ENCODE measurements around the gene ATXN1. TPM values are rescaled to one million over a fixed set of nuclear protein-coding genes. Genes with fewer than 3 reads are reported as not detected.

The ATXN1 gene
- polyA plus RNA-seq, 1 of the 3 experiments (the other 2 are of a cell fraction), result 7.9 TPM

DNA sequence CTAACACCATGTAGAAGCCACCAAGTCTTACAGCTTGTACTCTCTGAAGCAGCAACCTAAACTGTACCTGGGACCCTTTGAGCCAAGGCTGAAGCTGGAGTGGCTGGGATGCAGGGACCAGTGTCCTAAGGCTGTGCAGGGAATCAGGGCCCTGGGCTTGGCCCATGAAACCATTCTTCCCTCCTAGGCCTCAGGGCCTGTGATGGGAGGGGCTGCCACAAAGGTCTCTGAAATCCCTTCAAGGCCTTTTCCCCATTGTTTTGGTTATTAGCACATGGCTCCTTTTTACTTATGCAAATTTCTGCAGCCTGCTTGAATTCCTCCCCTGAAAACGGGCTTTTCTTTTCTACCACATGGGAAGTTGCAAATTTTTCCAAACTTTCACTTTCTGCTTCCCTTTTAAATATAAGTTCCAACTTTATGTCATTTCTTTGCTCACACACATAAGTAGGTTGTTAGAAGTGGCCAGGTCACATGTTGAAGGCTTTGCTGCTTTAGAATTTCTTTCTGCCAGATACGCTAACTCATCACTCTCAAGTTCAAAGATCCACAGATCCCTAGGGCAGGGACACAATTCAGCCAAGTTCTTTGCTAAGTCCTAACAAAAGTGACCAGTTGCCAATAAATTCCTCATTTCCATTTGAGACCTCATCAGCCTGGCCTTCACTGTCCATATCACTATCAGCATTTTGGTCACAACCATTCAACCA, 28.2 kb upstream of the ATXN1 start:
- H3K36me3 ChIP-seq (replicated peaks in 1 of 2; ENCODE audit: control insufficient read depth in 1 of 2, insufficient read depth in 2 of 2, low read length in 1 of 2), result no peaks in the 10 kb centered on the region
- H3K79me2 ChIP-seq (ENCODE audit: insufficient read depth), result no peaks in the 10 kb centered on the region
- DNase-seq, result no peak
- peaks cover 5% of the 10 kb centered on the region; the same call in 1 of the 2 replicates for H3K9me3 ChIP-seq
- no peak overlapping the region for H3K27ac ChIP-seq (ENCODE audit: low read depth in 2 of 2, low read length in 1 of 2)
- H3K9me2 ChIP-seq, result no peaks in the 10 kb centered on the region
- H3K4me2 ChIP-seq, result no peak overlapping the region
- POLR2A ChIA-PET, result no interaction called here
- TF ChIP-seq RAD21 (IDR thresholded peaks at IDR 0.05; ENCODE audit: low read length) (no peak), TAF1 (IDR thresholded peaks at IDR 0.05; ENCODE audit: borderline replicate concordance, low read depth, low read length) (no peak), SIN3A (IDR thresholded peaks at IDR 0.05; ENCODE audit: borderline replicate concordance, low read depth, low read length) (no peak), IRF3 (IDR thresholded peaks at IDR 0.05; ENCODE audit: low read depth, low read length) (no peak), FOXJ3 (CRISPR knock-in tag; IDR thresholded peaks at IDR 0.05) (no peak), NRF1 (IDR thresholded peaks at IDR 0.05; ENCODE audit: low read depth, low read length) (no peak), EZH2phosphoT487 (IDR thresholded peaks at IDR 0.05; ENCODE audit: borderline replicate concordance, low read depth) (no peak), RFX5 (IDR thresholded peaks at IDR 0.05; ENCODE audit: low read length) (no peak), SMC3 (IDR thresholded peaks at IDR 0.05; ENCODE audit: low read depth, low read length) (no peak)
- TF ChIP-seq, protein P1, sequence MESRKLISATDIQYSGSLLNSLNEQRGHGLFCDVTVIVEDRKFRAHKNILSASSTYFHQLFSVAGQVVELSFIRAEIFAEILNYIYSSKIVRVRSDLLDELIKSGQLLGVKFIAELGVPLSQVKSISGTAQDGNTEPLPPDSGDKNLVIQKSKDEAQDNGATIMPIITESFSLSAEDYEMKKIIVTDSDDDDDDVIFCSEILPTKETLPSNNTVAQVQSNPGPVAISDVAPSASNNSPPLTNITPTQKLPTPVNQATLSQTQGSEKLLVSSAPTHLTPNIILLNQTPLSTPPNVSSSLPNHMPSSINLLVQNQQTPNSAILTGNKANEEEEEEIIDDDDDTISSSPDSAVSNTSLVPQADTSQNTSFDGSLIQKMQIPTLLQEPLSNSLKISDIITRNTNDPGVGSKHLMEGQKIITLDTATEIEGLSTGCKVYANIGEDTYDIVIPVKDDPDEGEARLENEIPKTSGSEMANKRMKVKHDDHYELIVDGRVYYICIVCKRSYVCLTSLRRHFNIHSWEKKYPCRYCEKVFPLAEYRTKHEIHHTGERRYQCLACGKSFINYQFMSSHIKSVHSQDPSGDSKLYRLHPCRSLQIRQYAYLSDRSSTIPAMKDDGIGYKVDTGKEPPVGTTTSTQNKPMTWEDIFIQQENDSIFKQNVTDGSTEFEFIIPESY (IDR thresholded peaks at IDR 0.05; ENCODE audit: borderline replicate concordance, low read depth), result no peak
- no peaks in the 10 kb centered on the region for H4K20me1 ChIP-seq (ENCODE audit: insufficient read depth)
- H3K4me3 ChIP-seq (ENCODE audit: low read depth in 2 of 2, low read length in 1 of 2), result no peak overlapping the region
- no peak overlapping the region for H2AFZ ChIP-seq (ENCODE audit: low read depth)
- no peaks in the 10 kb centered on the region for H3K27me3 ChIP-seq (ENCODE audit: insufficient read depth)
- no peaks in the 10 kb centered on the region for H3K4me1 ChIP-seq (ENCODE audit: control insufficient read depth in 1 of 2, insufficient read depth in 2 of 2, low read depth in 1 of 2, low read length in 1 of 2)
- no peaks in the 10 kb centered on the region for H3F3A ChIP-seq (replicated peaks; ENCODE audit: insufficient read depth)
- H3K9ac ChIP-seq, result no peak overlapping the region
- CTCF ChIA-PET, result no interaction called here
- WGBS (ENCODE audit: low lambda C conversion rate), result 73% methylated on average over 2 of the region's 2 CpGs

DNA sequence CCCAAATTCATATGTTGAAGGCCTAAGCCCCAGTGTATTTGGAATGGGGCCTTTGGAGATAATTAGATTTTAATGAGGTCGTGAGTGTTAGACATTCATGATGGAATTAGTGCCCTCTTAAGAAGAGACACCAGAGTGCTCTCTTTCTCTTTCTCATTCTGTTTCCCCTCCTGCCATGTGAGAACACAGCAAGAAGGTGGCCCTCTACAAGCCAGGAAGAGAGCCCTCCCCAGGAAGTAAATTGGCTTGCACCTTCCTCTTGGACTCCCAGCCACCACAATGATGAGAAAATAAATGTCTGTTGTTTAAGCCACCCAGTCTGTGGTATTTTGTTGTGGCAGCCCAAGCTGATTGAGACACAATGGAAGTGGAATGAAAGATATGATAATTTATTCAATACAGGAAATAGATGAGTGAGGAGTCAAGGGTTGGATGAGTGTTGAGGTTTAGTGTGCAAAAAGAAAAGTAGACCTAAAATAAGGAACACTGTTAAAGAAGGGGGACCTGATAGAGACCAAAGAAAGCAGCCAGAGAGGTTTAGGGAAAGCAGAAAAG, 25.9 kb upstream of the ATXN1 start:
- no peaks in the 10 kb centered on the region for H3K4me1 ChIP-seq (ENCODE audit: control insufficient read depth in 1 of 2, insufficient read depth in 2 of 2, low read depth in 1 of 2, low read length in 1 of 2)
- H3K4me3 ChIP-seq (ENCODE audit: low read depth in 2 of 2, low read length in 1 of 2), result no peak overlapping the region
- no peaks in the 10 kb centered on the region for H3K79me2 ChIP-seq (ENCODE audit: insufficient read depth)
- H3K27me3 ChIP-seq (ENCODE audit: insufficient read depth), result no peaks in the 10 kb centered on the region
- ChIA-PET CTCF (interaction anchor here (0.6 to 1.2 kb wide), 3 partner anchors 17 to 299 kb away, joined by 3 read pairs; no protein-coding TSS in a partner anchor), POLR2A (no interaction called here)
- H3F3A ChIP-seq (replicated peaks; ENCODE audit: insufficient read depth), result no peaks in the 10 kb centered on the region
- H3K4me2 ChIP-seq, result no peak overlapping the region
- H2AFZ ChIP-seq (ENCODE audit: low read depth), result no peak overlapping the region
- H3K27ac ChIP-seq (ENCODE audit: low read depth in 2 of 2, low read length in 1 of 2), result no peak overlapping the region
- no peaks in the 10 kb centered on the region; the same call in 1 of the 2 replicates for H3K9me3 ChIP-seq
- H3K9ac ChIP-seq, result no peak overlapping the region
- DNase-seq, result no peak
- H3K9me2 ChIP-seq, result no peaks in the 10 kb centered on the region
- no peaks in the 10 kb centered on the region for H4K20me1 ChIP-seq (ENCODE audit: insufficient read depth)
- H3K36me3 ChIP-seq (replicated peaks in 1 of 2; ENCODE audit: control insufficient read depth in 1 of 2, insufficient read depth in 2 of 2, low read length in 1 of 2), result no peaks in the 10 kb centered on the region
- TF ChIP-seq, protein P2, sequence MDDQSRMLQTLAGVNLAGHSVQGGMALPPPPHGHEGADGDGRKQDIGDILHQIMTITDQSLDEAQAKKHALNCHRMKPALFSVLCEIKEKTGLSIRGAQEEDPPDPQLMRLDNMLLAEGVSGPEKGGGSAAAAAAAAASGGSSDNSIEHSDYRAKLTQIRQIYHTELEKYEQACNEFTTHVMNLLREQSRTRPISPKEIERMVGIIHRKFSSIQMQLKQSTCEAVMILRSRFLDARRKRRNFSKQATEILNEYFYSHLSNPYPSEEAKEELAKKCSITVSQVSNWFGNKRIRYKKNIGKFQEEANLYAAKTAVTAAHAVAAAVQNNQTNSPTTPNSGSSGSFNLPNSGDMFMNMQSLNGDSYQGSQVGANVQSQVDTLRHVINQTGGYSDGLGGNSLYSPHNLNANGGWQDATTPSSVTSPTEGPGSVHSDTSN (IDR thresholded peaks at IDR 0.05), result no peak
- TF ChIP-seq POLR2AphosphoS5 (IDR thresholded peaks at IDR 0.05; ENCODE audit: low read depth, low read length) (no peak), TEAD4 (IDR thresholded peaks at IDR 0.05; ENCODE audit: borderline replicate concordance, insufficient read depth) (no peak), USF1 (IDR thresholded peaks at IDR 0.05; ENCODE audit: borderline replicate concordance, low read depth) (no peak), YY1 (IDR thresholded peaks at IDR 0.05; ENCODE audit: low read depth) (no peak), FOSL2 (IDR thresholded peaks at IDR 0.05; ENCODE audit: borderline replicate concordance, low read depth) (no peak)
- TF ChIP-seq, protein P3, sequence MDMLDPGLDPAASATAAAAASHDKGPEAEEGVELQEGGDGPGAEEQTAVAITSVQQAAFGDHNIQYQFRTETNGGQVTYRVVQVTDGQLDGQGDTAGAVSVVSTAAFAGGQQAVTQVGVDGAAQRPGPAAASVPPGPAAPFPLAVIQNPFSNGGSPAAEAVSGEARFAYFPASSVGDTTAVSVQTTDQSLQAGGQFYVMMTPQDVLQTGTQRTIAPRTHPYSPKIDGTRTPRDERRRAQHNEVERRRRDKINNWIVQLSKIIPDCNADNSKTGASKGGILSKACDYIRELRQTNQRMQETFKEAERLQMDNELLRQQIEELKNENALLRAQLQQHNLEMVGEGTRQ (IDR thresholded peaks at IDR 0.05; ENCODE audit: borderline replicate concordance, low read depth, low read length), result no peak
- 50% methylated on average over 1 of the region's 1 CpG for WGBS (ENCODE audit: low lambda C conversion rate)

Data from SK-N-SH (cell line).